ENCODE measurements around the gene ACER3.
"Not testable (repeated sequence)": the region's sequence is repeated elsewhere in the genome, so short reads cannot be mapped to it uniquely, and the experiment has no call there.

Gene ACER3

GRCh38 chr11:76837696-76838677, 22.7 kb upstream of the ACER3 start:
- DNase-seq, result no peak

DNA sequence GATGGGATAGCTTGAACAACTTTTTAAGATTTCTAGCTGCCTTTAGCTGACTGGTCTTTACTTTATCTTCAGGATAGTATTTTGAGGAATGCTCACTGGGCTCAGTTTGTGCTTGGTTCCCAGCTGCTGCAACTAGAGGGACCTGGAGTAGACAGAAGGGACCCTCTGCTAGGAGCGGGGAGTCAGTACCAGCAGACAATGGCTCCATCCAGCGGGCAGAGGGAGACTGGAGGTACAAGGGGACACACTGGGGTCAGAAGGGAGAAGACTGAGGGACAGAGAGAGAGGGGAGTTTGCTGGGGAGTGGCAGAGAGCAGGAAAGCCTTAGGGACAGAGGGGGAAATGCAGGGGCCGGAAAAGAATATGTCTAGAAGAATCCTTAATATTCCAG, 22.0 kb upstream of the ACER3 start:
- no peak for DNase-seq

DNA sequence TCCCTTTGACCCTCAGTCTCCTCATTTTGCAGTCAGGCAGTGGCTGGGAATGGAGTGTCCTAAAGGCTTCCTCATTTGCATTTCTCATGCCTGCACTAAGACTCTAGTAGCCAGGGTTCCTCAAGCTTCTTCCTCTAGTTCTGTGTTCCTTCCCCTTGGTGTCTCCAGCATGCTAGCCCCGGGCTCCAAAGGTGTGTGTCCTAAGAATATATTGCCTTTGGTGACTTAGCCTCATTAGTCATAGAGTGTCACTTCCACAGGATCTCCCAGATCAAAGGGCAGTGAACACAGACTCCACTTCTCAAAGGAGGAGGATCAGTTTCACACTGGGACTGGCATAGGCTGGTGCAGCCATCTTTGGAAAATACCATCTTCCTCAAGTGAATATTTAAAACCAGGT, 21.4 kb upstream of the ACER3 start:
- no peak for DNase-seq

- no peak for DNase-seq
Observed at GRCh38 chr11:76841923-76842452, 18.7 kb upstream of the ACER3 start.

- DNase-seq, result no peak
Observed at GRCh38 chr11:76843907-76844306, 16.8 kb upstream of the ACER3 start.

DNA sequence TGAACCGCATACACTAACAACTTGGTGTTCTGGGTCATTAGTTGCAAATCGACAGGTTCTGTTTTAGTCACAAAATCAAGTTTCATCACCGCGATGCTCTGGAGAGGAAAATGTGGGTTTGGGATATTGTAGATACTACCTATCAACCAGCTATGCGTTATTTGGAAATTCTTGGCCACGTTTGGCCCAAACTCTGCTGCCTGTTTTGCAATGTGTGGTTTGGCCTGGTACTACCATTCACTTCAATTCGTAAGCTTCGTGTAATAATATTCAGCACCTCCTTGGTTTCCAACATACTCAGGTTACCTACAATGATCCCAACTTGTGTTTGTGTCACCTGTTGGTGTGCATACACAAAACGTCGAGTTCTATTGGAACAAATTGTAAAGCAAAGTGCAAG, 16.2 kb upstream of the ACER3 start:
- no peak for DNase-seq

DNA sequence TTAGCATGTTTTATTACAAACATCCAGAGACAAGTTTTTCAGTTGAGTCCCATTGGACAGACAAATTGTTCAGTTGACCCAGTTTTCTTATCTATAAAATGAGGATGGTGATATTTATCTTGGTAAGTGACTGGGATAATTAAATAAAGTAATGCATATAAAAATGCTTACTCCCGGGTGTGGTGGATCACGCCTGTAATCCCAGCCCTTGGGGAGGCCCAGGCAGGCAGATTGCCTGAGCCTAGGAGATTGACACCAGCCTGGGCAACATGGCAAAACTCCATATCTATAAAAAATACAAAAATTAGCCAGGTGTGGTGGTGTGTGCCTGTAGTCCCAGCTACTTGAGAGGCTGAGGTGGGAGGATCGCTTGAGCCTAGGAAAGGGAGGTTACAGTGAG, 15.6 kb upstream of the ACER3 start:
- no peak for DNase-seq

DNA sequence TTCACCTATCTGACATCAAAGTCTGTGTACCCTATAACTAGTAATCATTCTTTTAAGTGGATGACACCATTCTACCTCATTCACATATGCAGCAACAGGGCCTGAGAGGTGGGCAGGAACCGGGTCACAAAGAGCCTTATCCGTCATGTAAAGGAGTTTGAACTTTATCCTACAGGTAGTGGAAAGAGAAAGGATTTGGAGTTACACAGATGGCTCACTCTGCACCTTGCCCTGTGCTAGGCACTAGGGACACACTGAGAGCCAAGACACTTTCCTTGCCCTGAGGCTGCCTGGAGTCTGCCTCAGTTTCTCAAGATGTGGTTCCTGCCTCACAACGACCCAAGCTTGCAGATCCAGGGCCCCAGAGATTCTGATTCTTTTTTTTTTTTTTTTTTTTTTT, 14.3 kb upstream of the ACER3 start:
- no peak for DNase-seq

- DNase-seq, result no peak
Observed at GRCh38 chr11:76849376-76849775, 11.3 kb upstream of the ACER3 start.

- DNase-seq, result no peak
Observed at GRCh38 chr11:76850130-76850529, 10.6 kb upstream of the ACER3 start.

- DNase-seq, result no peak
Observed at GRCh38 chr11:76850815-76851214, 9.9 kb upstream of the ACER3 start.

DNA sequence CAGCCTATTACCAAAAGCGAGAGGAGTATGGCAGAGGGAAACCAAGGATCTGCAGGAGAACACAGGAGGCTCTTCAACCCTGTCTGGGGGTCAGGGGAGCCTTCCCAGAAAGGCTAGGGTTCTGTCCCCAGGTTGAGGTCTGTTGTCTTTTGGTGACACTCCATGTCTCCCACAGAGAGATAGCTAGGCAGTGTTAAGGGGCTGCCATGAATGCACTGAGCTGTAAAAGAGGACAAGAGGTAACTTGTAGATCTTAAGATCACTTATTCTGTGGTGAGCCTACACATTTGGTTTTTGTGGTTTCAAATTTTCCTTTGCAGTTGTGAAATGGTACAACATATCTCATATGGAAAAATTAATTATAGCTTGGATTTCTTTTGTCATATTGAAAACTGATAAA, 6.0 kb upstream of the ACER3 start:
- no peak for DNase-seq

DNA sequence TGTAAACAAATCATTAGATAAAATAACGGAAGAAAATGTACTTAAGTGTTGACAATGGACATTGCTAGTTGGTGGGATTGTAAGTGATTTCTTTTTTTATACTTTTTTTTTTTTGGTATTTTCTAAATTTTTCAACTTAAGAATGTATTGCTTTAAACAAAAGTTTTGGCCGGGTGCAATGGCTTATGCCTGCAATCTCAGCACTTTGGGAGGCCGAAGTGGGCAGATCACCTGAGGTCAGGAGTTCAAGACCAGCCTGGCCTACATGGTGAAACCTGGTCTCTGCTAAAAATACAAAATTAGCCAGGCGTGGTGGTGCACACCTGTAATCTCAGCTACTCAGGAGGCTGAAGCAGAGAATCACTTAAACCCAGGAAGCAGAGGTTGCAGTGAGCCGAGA, 5.0 kb upstream of the ACER3 start:
- DNase-seq, result not testable (repeated sequence)

DNA sequence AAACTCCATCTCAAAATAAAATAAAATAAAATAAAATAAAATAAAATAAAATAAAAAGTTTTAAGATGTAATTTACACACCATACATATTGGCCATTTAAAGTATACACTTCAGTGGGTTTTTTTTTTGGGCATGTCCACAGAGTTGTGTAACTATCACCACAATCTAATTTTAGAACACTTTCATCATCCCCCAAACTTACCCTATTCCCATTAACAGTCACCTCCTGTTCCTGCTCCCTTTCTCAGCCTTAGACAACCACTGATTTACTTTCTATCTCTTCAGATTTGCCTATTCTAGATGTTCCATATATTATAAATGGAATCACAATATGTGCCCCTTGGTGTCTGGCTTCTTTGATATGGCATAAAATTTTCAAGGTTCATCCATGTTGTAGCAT, 4.6 kb upstream of the ACER3 start:
- no peak for DNase-seq

- no peak for DNase-seq
Observed at GRCh38 chr11:76856571-76856970, 4.1 kb upstream of the ACER3 start.

- DNase-seq, result no peak
Observed at GRCh38 chr11:76857781-76858410, 2.8 kb upstream of the ACER3 start.

GRCh38 chr11:76859708-76860227, 950 bp upstream of the ACER3 start:
- DNase-seq, result no peak

- no peak for DNase-seq
Observed at GRCh38 chr11:76861490-76861953, 804 bp downstream of the ACER3 start.

GRCh38 chr11:76862794-76863193, 2.1 kb downstream of the ACER3 start:
- DNase-seq, result not testable (repeated sequence)

DNA sequence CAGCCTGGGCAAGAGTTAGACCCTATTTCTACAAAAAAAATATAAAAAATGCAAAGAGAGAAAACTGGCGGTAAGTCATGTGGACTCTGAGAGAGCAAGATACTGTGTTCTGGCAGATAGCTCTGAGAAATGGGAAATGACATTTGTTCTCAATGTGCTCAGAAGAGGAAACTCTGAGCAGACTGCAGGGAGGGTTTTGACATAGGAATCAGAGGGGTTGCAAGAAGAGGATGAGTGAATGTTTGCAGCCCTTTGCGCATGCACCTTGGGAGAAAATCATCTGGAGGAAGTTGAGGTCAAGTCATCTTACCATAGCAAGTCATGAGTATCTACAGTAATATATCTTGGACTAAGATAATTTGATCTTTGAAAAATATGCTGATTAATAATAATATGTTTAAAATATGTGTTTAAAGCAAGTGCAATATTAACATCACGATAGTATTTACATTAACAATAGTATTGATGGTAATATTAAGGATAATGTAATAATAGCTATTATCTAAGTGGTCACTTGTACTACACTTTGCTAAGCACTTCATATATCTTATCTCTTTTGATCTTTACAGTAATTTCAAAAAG, 2.6 kb downstream of the ACER3 start:
- DNase-seq, result no peak

- DNase-seq, result no peak
Observed at GRCh38 chr11:76872959-76873827, 12.5 kb downstream of the ACER3 start.

- no peak for DNase-seq
Observed at GRCh38 chr11:76878014-76878413, 17.3 kb downstream of the ACER3 start.

Measured in activated naive CD4-positive, alpha-beta T cell treated with anti-CD3 and anti-CD28 coated beads, Interleukin-2, amount 50 U/mL, for 16 hours (primary cell).